HG03066 (cell line): ENCODE results near the gene CD27.
"Not testable (repeated sequence)": the region's sequence is repeated elsewhere in the genome, so short reads cannot be mapped to it uniquely, and the experiment has no call there.

Experiments
- ATAC-seq: cut with Tn5 transposase; IDR thresholded peaks from one replicate; pipeline ENCODE4 v1.9.1; 2021; ENCODE audit warnings: low read depth; ENCODE audit not compliant: unreplicated experiment

CD27 gene

GRCh38 chr12:6461401-6462233, 16.9 kb downstream of the CD27 start:
- peak; percentile 81 for ATAC-seq

GRCh38 chr12:6462234-6462995, 17.7 kb downstream of the CD27 start:
- no peak for ATAC-seq

DNA sequence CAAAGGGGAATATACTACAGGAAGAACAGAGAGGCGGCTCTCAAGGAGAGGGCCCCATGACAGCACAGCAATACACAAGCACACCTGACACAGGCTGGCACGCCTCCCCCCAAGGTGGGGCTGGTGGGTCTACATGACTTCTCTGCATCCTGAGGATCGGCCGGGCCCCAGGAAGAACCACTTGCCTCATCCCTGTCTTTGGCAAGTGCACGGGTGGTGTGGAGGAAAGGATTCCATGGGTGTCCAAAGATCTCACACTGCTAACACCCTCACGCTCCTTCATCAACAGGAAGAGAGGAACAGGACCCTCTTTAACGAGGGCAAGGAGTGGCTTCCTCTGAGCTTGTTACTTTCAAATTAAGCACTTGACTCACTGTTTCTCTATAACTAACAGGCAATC, 18.5 kb downstream of the CD27 start:
- no peak for ATAC-seq

DNA sequence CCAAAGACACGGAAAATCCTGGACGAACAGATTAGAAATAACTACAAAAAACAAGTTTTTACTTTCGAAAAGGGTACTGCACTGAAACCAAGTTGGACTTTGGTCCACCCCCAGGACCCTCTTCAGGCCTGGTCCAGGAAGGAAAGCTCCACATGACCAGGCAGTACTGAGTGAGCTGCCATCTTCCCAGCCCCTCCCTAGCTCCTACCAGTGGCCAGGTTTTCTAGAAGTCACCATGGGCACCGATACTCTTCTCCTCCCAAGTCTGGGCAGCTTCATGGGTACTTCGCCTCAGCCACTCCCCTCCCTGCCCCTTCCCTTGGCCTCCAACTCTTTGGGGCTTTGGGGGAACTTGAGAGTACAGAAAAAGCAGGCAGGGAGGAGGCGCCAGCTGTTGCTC, 19.1 kb downstream of the CD27 start:
- no peak for ATAC-seq

DNA sequence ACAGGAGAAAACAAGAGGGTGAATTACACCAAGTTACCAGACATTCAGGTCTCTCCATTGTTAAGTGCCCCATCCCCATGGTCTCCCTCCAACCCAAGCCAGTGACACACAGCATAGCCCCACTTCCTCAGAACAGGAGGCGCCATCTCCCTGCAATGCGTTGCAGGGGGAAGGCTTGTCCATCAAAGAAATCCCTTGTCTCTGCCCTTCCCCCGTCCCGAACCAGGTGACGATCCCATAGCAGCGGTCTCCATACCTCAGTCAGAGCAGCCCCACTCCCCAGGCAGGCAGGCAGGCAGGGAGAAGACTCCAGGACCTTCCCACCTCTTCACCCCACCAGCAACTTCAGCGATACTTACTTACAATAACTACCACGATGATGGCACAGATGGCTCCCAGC, 19.8 kb downstream of the CD27 start:
- ATAC-seq: no peak

GRCh38 chr12:6465467-6466183, 20.9 kb downstream of the CD27 start:
- ATAC-seq: no peak

GRCh38 chr12:6466184-6466573, 21.4 kb downstream of the CD27 start:
- no peak for ATAC-seq

DNA sequence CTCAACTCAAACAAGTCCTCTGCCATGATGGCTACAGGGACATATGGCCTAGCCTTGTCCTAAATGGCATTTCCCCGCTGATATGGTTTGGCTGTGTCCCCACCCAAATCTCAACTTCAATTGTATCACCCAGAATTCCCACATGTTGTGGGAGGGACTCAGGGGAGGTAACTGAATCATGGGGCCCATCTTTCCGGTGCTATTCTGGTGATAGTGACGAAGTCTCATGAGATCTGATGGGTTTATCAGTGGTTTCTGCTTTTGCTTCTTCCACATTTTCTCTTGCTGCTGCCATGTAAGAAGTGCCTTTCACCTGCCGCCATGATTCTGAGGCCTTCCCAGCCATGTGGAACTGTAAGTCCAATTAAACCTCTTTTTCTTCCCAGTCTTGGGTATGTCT, 22.0 kb downstream of the CD27 start:
- ATAC-seq: not testable (repeated sequence)

GRCh38 chr12:6467571-6468282, 23.0 kb downstream of the CD27 start:
- not testable (repeated sequence) for ATAC-seq

- ATAC-seq: no peak
These were observed 23.5 kb downstream of the CD27 start for GRCh38 chr12:6468283-6468575.

DNA sequence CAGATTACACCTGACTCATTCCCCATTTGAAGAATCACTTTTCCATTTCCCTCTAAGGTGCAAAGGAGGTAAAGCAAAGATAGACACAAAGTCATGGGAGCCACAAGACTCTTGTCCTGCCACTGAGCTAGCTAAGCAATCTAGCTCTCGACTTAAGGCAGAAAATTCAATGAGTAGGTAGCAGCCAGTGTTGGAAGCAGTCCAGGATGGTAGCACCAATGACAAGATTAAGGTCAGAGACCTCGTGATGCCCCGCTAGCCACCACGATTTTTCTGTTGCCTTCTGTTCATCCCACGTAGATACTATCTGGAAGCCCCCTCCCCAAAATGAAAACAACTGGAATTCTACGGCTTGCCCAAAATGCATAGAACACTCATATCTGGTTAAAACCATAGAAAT, 24.3 kb downstream of the CD27 start:
- no peak for ATAC-seq

DNA sequence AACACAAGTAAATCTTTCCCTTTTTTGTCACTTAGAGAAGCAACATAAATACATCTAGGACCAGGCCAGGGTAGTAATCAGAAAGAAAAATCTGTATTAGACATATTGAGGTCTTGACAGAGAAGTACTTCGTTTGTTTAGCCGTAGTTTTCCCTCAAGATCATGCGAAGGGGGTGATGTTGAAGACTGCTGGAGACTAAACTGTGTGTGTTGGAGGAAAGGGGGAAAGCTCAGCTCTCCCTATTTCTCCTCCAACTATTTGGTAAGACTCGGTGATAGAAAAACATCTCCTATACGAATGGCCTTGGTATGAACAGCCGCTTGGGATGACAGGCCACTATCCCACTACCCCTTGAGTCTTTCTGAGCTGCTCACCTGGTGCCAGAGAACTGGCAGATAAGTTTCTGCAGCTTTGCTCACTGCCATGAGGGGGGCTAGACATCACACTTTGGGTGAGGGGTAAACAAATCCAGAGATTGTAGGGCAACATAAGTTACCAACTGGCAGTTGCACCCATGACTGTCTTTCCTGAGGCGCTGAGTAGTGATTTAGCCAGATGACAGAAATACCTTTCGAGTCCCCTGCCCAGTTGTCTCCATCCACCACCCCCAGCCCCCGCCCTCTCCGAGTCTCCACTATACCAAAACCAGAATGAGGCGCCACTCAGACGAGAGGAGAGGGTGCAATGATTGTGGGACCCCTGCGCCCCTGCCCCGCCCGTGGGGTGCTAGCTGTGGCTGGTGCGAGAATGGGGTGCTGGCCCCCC, 25.0 kb downstream of the CD27 start:
- ATAC-seq: no peak

GRCh38 chr12:6470375-6471163, 25.8 kb downstream of the CD27 start, which contains the start of gene VAMP1:
Gene VAMP1 (minus strand): TSS chr12:6470677. CDS start chr12:6470531, 146 bp downstream.
- ATAC-seq: peak; percentile 84

GRCh38 chr12:6471989-6472360, 27.2 kb downstream of the CD27 start:
- ATAC-seq: no peak

GRCh38 chr12:6472491-6472890, 27.7 kb downstream of the CD27 start:
- no peak for ATAC-seq

DNA sequence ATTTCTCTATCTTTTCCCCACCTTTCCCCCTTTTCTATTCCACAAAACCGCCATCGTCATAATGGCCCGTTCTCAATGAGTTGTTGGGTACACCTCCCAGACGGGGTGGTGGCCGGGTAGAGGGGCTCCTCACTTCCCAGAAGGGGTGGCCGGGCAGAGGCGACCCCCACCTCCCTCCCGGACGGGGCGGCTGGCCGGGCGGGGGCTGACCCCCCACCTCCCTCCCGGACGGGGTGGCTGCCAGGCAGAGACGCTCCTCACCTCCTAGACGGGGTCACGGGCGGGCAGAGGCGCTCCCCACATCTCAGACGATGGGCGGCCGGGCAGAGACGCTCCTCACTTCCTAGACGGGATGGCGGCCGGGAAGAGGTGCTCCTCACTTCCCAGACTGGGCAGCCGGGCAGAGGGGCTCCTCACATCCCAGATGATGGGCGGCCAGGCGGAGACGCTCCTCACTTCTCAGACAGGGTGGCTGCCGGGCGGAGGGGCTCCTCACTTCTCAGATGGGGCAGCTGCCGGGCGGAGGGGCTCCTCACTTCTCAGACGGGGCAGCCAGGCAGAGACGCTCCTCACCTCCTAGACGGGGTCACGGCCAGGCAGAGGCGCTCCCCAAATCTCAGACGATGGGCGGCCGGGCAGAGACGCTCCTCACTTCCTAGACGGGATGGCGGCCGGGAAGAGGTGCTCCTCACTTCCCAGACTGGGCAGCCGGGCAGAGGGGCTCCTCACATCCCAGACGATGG, 30.6 kb downstream of the CD27 start:
- ATAC-seq: not testable (repeated sequence)

GRCh38 chr12:6476489-6476888, 31.7 kb downstream of the CD27 start:
- ATAC-seq: no peak

GRCh38 chr12:6477601-6478377, 33.0 kb downstream of the CD27 start:
- not testable (repeated sequence) for ATAC-seq
